Adipocyte (in vitro differentiated cells): ENCODE results near the gene OR5AR1.
"Not testable (repeated sequence)": the region's sequence is repeated elsewhere in the genome, so short reads cannot be mapped to it uniquely, and the experiment has no call there.

Experiments used
- DNase-seq: peaks from one replicate; pipeline ENCODE4 v3.0.0-alpha.2; 2015; ENCODE audit warnings: low read depth
- H3K27me3 ChIP-seq: replicated peaks from 2 replicates; pipeline ENCODE4 v1.7.0; 2013; ENCODE audit warnings: mild to moderate bottlenecking, low read length, moderate library complexity; ENCODE audit not compliant: control insufficient read depth, insufficient read depth
- H3K36me3 ChIP-seq: 2 replicates; pipeline ENCODE4 v1.7.0; 2013; ENCODE audit warnings: low read length, mild to moderate bottlenecking, moderate library complexity; ENCODE audit not compliant: control insufficient read depth, insufficient read depth, severe bottlenecking
- H3K4me1 ChIP-seq: 2 replicates; pipeline ENCODE4 v1.7.0; 2013; ENCODE audit warnings: mild to moderate bottlenecking, low read length, moderate library complexity; ENCODE audit not compliant: control insufficient read depth, insufficient read depth
- H3K4me3 ChIP-seq: 2 replicates; pipeline ENCODE4 v1.7.0; 2013; ENCODE audit warnings: mild to moderate bottlenecking, low read length, moderate library complexity
- H3K9ac ChIP-seq: 2 replicates; pipeline ENCODE4 v1.7.0; 2013; ENCODE audit warnings: mild to moderate bottlenecking, low read length, moderate library complexity
- H3K9me3 ChIP-seq: 2 replicates; pipeline ENCODE4 v1.7.0; 2013; ENCODE audit warnings: mild to moderate bottlenecking, low read length, moderate library complexity; ENCODE audit not compliant: control insufficient read depth

The OR5AR1 gene

GRCh38 chr11:56663386-56663785 lies at the start of gene OR5AR1:
TSS of gene OR5AR1 (plus strand) at chr11:56663686. CDS start at chr11:56663686, 0 bp downstream.
- Histone ChIP-seq H3K27me3 (no peaks in the 10 kb centered on the region), H3K4me3 (no peak within 1 kb of the TSS), H3K4me1 (no peaks in the 10 kb centered on the region), H3K36me3 (no peaks in the 10 kb centered on the region), H3K9me3 (no peaks in the 10 kb centered on the region), H3K9ac (no peak within 1 kb of the TSS)
- no peak for DNase-seq

GRCh38 chr11:56624661-56625110 lies 38.8 kb upstream of the OR5AR1 start:
- Histone ChIP-seq H3K9me3 (no peaks in the 10 kb centered on the region), H3K4me1 (peaks cover 5% of the 10 kb centered on the region), H3K9ac (no peak overlapping the region), H3K27me3 (peaks cover 13% of the 10 kb centered on the region), H3K36me3 (no peaks in the 10 kb centered on the region), H3K4me3 (no peak overlapping the region)
- peak; percentile 35 for DNase-seq

DNA sequence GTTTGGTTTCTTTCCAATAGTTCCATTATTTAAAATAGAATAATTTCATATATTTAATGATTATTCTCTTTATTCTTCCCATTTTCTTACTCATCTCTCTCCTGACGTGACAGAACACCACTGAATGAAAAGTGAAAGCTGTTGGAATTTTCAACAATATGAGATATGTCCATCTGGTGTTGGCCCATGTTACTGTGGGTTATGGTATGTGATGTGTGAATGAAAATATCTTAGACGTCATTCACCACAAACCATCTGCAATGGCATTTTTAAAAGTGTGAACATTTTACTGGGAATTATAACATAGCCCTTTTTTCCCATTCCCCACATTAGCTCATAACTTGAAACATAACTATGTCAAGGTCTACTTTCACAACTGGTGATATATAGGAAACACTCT lies 37.5 kb upstream of the OR5AR1 start:
- no peaks in the 10 kb centered on the region for H3K9me3 ChIP-seq
- peaks cover 13% of the 10 kb centered on the region for H3K27me3 ChIP-seq
- H3K9ac ChIP-seq, result no peak overlapping the region
- no peak for DNase-seq
- H3K4me3 ChIP-seq, result no peak overlapping the region
- H3K4me1 ChIP-seq, result peaks cover 5% of the 10 kb centered on the region
- H3K36me3 ChIP-seq, result no peaks in the 10 kb centered on the region

- no peak for DNase-seq
- Histone ChIP-seq H3K27me3 (peaks cover 12% of the 10 kb centered on the region), H3K36me3 (no peaks in the 10 kb centered on the region), H3K9me3 (no peaks in the 10 kb centered on the region), H3K9ac (no peak overlapping the region), H3K4me3 (no peak overlapping the region), H3K4me1 (no peaks in the 10 kb centered on the region)
These were observed 31.2 kb upstream of the OR5AR1 start for GRCh38 chr11:56632329-56632728.

GRCh38 chr11:56636861-56637260 lies 26.6 kb upstream of the OR5AR1 start:
- H3K4me3 ChIP-seq, result no peak overlapping the region
- H3K4me1 ChIP-seq, result no peaks in the 10 kb centered on the region
- no peaks in the 10 kb centered on the region for H3K36me3 ChIP-seq
- DNase-seq, result no peak
- H3K9me3 ChIP-seq, result no peaks in the 10 kb centered on the region
- no peak overlapping the region for H3K9ac ChIP-seq
- H3K27me3 ChIP-seq, result no peaks in the 10 kb centered on the region

GRCh38 chr11:56637500-56637899 lies 26.0 kb upstream of the OR5AR1 start:
- Histone ChIP-seq H3K9ac (no peak overlapping the region), H3K9me3 (no peaks in the 10 kb centered on the region), H3K27me3 (no peaks in the 10 kb centered on the region), H3K4me1 (no peaks in the 10 kb centered on the region), H3K4me3 (no peak overlapping the region), H3K36me3 (no peaks in the 10 kb centered on the region)
- no peak for DNase-seq

- Histone ChIP-seq H3K9me3 (no peaks in the 10 kb centered on the region), H3K36me3 (no peaks in the 10 kb centered on the region), H3K27me3 (no peaks in the 10 kb centered on the region), H3K4me1 (no peaks in the 10 kb centered on the region), H3K9ac (no peak within 1 kb of the TSS), H3K4me3 (no peak within 1 kb of the TSS)
- no peak for DNase-seq
These were observed 21.1 kb upstream of the OR5AR1 start, which contains the start of gene OR5AP2 for GRCh38 chr11:56642339-56642738. TSS of gene OR5AP2 (minus strand) at chr11:56642439. CDS start at chr11:56642439, 0 bp downstream.

DNA sequence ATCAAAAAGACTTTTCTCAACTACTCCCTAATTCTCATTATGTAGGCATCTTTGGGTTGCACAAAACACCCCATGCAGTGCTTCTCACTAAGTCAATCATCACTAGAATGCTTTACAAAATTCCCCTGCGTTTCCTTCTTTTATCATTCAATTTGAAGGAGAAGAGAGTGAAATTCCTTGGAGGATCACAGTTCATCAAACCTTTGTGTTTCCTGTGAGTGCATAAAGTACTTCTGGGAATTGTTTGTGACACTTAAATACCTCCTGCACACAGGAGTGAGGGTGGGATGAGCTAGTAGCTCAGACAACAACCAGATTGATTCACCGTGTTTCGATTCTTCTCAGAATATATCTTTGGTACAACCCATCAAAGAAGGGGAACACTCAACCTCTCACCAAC lies 3.7 kb upstream of the OR5AR1 start:
- H3K4me3 ChIP-seq, result no peak overlapping the region
- DNase-seq, result no peak
- H3K9me3 ChIP-seq, result no peaks in the 10 kb centered on the region
- H3K4me1 ChIP-seq, result no peaks in the 10 kb centered on the region
- H3K27me3 ChIP-seq, result no peaks in the 10 kb centered on the region
- H3K9ac ChIP-seq, result no peak overlapping the region
- H3K36me3 ChIP-seq, result no peaks in the 10 kb centered on the region

- H3K9me3 ChIP-seq, result no peaks in the 10 kb centered on the region
- H3K9ac ChIP-seq, result no peak overlapping the region
- no peaks in the 10 kb centered on the region for H3K27me3 ChIP-seq
- no peaks in the 10 kb centered on the region for H3K4me1 ChIP-seq
- H3K4me3 ChIP-seq, result no peak overlapping the region
- no peaks in the 10 kb centered on the region for H3K36me3 ChIP-seq
- no peak for DNase-seq
These were observed 7.5 kb downstream of the OR5AR1 start for GRCh38 chr11:56670984-56671383.

GRCh38 chr11:56688554-56689100 lies 25.1 kb downstream of the OR5AR1 start:
- DNase-seq, result no peak
- Histone ChIP-seq H3K36me3 (no peaks in the 10 kb centered on the region), H3K4me3 (no peak overlapping the region), H3K27me3 (no peaks in the 10 kb centered on the region), H3K4me1 (no peaks in the 10 kb centered on the region), H3K9ac (no peak overlapping the region), H3K9me3 (no peaks in the 10 kb centered on the region)

GRCh38 chr11:56691179-56691578 lies 27.7 kb downstream of the OR5AR1 start:
- not testable (repeated sequence) for H3K9ac ChIP-seq, H3K27me3 ChIP-seq, H3K9me3 ChIP-seq, H3K4me3 ChIP-seq, H3K36me3 ChIP-seq, DNase-seq, H3K4me1 ChIP-seq

GRCh38 chr11:56693428-56693827 lies 29.9 kb downstream of the OR5AR1 start:
- no peak overlapping the region for H3K9ac ChIP-seq
- no peaks in the 10 kb centered on the region for H3K9me3 ChIP-seq
- no peaks in the 10 kb centered on the region for H3K27me3 ChIP-seq
- no peaks in the 10 kb centered on the region for H3K36me3 ChIP-seq
- no peak for DNase-seq
- no peaks in the 10 kb centered on the region for H3K4me1 ChIP-seq
- no peak overlapping the region for H3K4me3 ChIP-seq
